Measurements from ENCODE around the gene MRPS34.

The MRPS34 gene

GRCh38 chr16:1775006-1775845, 2.3 kb upstream of the MRPS34 start:
- TF ChIP-seq CTCF (conservative IDR thresholded peaks at IDR 0.05) = no peak
- H3K27ac ChIP-seq = peak overlapping the region; percentile 88; the same call in 1 of the 2 replicates

- H3K27ac ChIP-seq = peak overlapping the region; percentile 88
- no peak for TF ChIP-seq CTCF (conservative IDR thresholded peaks at IDR 0.05)
Observed at GRCh38 chr16:1774448-1774780, 1.5 kb upstream of the MRPS34 start.

GRCh38 chr16:1773703-1774447, 941 bp upstream of the MRPS34 start:
- TF ChIP-seq CTCF (conservative IDR thresholded peaks at IDR 0.05) = peak; percentile 51
- peak overlapping the region; percentile 88 for H3K27ac ChIP-seq

GRCh38 chr16:1772362-1772907, 499 bp downstream of the MRPS34 start, which contains the start of gene EME2:
Gene EME2 (plus strand): TSS chr16:1772810. CDS start chr16:1773228, 418 bp downstream.
- no peak for TF ChIP-seq CTCF (conservative IDR thresholded peaks at IDR 0.05)
- peak within 1 kb of the TSS; percentile 88 for H3K27ac ChIP-seq

GRCh38 chr16:1771864-1772361, 1.0 kb downstream of the MRPS34 start:
- TF ChIP-seq CTCF (conservative IDR thresholded peaks at IDR 0.05) = no peak

GRCh38 chr16:1771188-1771863, 1.6 kb downstream of the MRPS34 start, which contains the start of gene NME3:
Gene NME3 (minus strand): TSS chr16:1771543. CDS start chr16:1771534, 9 bp downstream.
- no peak for TF ChIP-seq CTCF (conservative IDR thresholded peaks at IDR 0.05)
- peak within 1 kb of the TSS; percentile 88 for H3K27ac ChIP-seq

More at GRCh38 chr16:1771864-1772361, 1.0 kb downstream of the MRPS34 start:
- peak overlapping the region; percentile 88 for H3K27ac ChIP-seq

Data from VCaP (cell line).